Measurements from ENCODE around the gene PCK1. TPM values are rescaled to one million over a fixed set of nuclear protein-coding genes. Genes with fewer than 3 reads are reported as not detected.

Gene PCK1
- total and polyA plus RNA-seq, 2 of the 13 experiments (the other 11 are each of a cell fraction or from before 2014, with no cell fraction given), result 6.5 to 12.6 TPM

- TF ChIP-seq REST (IDR thresholded peaks at IDR 0.05; ENCODE audit: borderline replicate concordance in 1 of 2, low read depth in 1 of 2, low read length in 2 of 2) (no peak), XBP1 (CRISPR knock-in tag; IDR thresholded peaks at IDR 0.05) (no peak), JUND (CRISPR knock-in tag; IDR thresholded peaks at IDR 0.05) (peak; percentile 46; the same call in 1 of the 2 replicates), JARID2 (CRISPR knock-in tag; IDR thresholded peaks at IDR 0.05; ENCODE audit: insufficient replicate concordance) (no peak), NKX3-1 (CRISPR knock-in tag; IDR thresholded peaks at IDR 0.05) (no peak), YEATS2 (CRISPR knock-in tag; IDR thresholded peaks at IDR 0.05; ENCODE audit: borderline replicate concordance) (no peak), ARNT (IDR thresholded peaks at IDR 0.05) (no peak), ATF4 (CRISPR knock-in tag; IDR thresholded peaks at IDR 0.05) (no peak), ZNF660 (CRISPR knock-in tag; IDR thresholded peaks at IDR 0.05; ENCODE audit: borderline replicate concordance, low read depth) (no peak), FOSL1 (CRISPR knock-in tag; IDR thresholded peaks at IDR 0.05; ENCODE audit: borderline replicate concordance) (no peak), MXD1 (CRISPR knock-in tag; IDR thresholded peaks at IDR 0.05) (no peak), NR2F1 (CRISPR knock-in tag; IDR thresholded peaks at IDR 0.05) (peak in 1 of 2 experiments; percentile 11; a peak in 1 of 4 replicates), NR2F6 (IDR thresholded peaks at IDR 0.05) (0 out of 2 replicates have a peak, but pooled peaks have one; percentile 27), NR2F6 (CRISPR knock-in tag; IDR thresholded peaks at IDR 0.05) (peak; percentile 62), ZNF17 (CRISPR knock-in tag; IDR thresholded peaks at IDR 0.05) (no peak), CENPBD1 (CRISPR knock-in tag; IDR thresholded peaks at IDR 0.05; ENCODE audit: borderline replicate concordance, low read depth) (no peak), WIZ (CRISPR knock-in tag; IDR thresholded peaks at IDR 0.05) (0 out of 2 replicates have a peak, but pooled peaks have one; percentile 35), ZNF292 (CRISPR knock-in tag; IDR thresholded peaks at IDR 0.05; ENCODE audit: borderline replicate concordance, low read depth) (peak; percentile 85; the same call in 1 of the 2 replicates), ZNF256 (CRISPR knock-in tag; conservative IDR thresholded peaks at IDR 0.05) (no peak), TRIM24 (CRISPR knock-in tag; IDR thresholded peaks at IDR 0.05) (no peak), GATA4 (IDR thresholded peaks at IDR 0.05; ENCODE audit: borderline replicate concordance, low read depth) (peak; percentile 48; the same call in 1 of the 2 replicates), RFXANK (CRISPR knock-in tag; IDR thresholded peaks at IDR 0.05) (no peak), ZNF331 (CRISPR knock-in tag; IDR thresholded peaks at IDR 0.05) (no peak; the same call in 1 of the 2 replicates), KDM2A (CRISPR knock-in tag; IDR thresholded peaks at IDR 0.05; ENCODE audit: borderline replicate concordance, low read depth) (0 out of 2 replicates have a peak, but pooled peaks have one; percentile 20), ZNF24 (IDR thresholded peaks at IDR 0.05) (no peak), TSC22D2 (CRISPR knock-in tag; IDR thresholded peaks at IDR 0.05; ENCODE audit: borderline replicate concordance) (no peak), AHR (CRISPR knock-in tag; IDR thresholded peaks at IDR 0.05) (no peak)
Measured at GRCh38 chr20:57589728-57590484, 29.0 kb downstream of the PCK1 start (continued).
